ENCODE data around the gene MPLKIP. TPM values are rescaled to one million over a fixed set of nuclear protein-coding genes. Genes with fewer than 3 reads are reported as not detected.

Gene MPLKIP
- polyA plus RNA-seq, 2 donors: 30.5 to 33.4 TPM

DNA sequence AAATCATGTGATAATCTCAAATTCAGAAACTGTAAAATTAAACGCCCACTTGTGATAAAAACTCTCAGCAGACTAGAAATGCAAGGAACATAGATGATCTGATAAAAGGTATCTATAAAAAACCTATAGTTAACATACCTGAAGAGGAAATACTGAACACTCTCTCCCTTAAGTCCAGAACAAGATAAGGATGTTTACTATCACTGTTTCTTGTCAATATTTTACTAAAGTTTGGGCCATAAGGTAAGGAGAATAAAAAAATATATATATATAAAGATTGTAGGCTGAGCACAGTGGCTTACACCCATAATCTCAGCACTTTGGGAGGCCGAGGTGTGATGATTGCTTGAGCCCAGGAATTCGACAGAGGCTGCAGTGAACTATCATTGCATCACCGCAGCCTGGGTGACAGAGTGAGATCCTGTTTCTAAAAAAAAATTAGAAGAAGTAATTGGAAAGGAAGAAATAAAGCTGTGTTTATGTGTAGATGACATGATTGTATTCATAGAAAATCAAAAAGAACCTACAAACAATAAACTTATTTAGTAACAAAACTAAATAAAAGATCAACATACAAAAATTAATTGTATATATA lies 28.4 kb downstream of the MPLKIP start:
- Histone ChIP-seq H3K4me3 (ENCODE audit: low read depth in 1 of 2, low read length in 2 of 2) (no peak overlapping the region), H3K36me3 (ENCODE audit: control insufficient read depth in 2 of 2, insufficient read depth in 2 of 2, low read length in 1 of 2) (no peaks in the 10 kb centered on the region), H3K27ac (ENCODE audit: low read depth in 2 of 2, low read length in 1 of 2) (no peak overlapping the region), H3K27me3 (ENCODE audit: control insufficient read depth in 1 of 2, insufficient read depth in 2 of 2, low read length in 2 of 2) (no peaks in the 10 kb centered on the region), H3K9me3 (ENCODE audit: control insufficient read depth in 2 of 2, insufficient read depth in 1 of 2, low read depth in 1 of 2, low read length in 1 of 2) (no peaks in the 10 kb centered on the region), H3K4me1 (ENCODE audit: control insufficient read depth in 2 of 2, insufficient read depth in 2 of 2, low read length in 1 of 2) (no peaks in the 10 kb centered on the region)
- WGBS, 2 donors: 57 to 78% methylated on average over 4 of the region's 4 CpGs

GRCh38 chr7:40102897-40103296 lies 31.5 kb downstream of the MPLKIP start:
- Histone ChIP-seq H3K4me1 (ENCODE audit: control insufficient read depth in 2 of 2, insufficient read depth in 2 of 2, low read length in 1 of 2) (no peaks in the 10 kb centered on the region), H3K4me3 (ENCODE audit: low read depth in 1 of 2, low read length in 2 of 2) (no peak overlapping the region), H3K9me3 (ENCODE audit: control insufficient read depth in 2 of 2, insufficient read depth in 1 of 2, low read depth in 1 of 2, low read length in 1 of 2) (no peaks in the 10 kb centered on the region), H3K27ac (ENCODE audit: low read depth in 2 of 2, low read length in 1 of 2) (no peak overlapping the region), H3K36me3 (ENCODE audit: control insufficient read depth in 2 of 2, insufficient read depth in 2 of 2, low read length in 1 of 2) (no peaks in the 10 kb centered on the region), H3K27me3 (ENCODE audit: control insufficient read depth in 1 of 2, insufficient read depth in 2 of 2, low read length in 2 of 2) (no peaks in the 10 kb centered on the region)
- WGBS, 2 donors: 68 to 93% methylated on average over 2 of the region's 2 CpGs

- no peaks in the 10 kb centered on the region for H3K9me3 ChIP-seq (ENCODE audit: control insufficient read depth in 2 of 2, insufficient read depth in 1 of 2, low read depth in 1 of 2, low read length in 1 of 2)
- H3K27ac ChIP-seq (ENCODE audit: low read depth in 2 of 2, low read length in 1 of 2): no peak overlapping the region
- no peaks in the 10 kb centered on the region for H3K4me1 ChIP-seq (ENCODE audit: control insufficient read depth in 2 of 2, insufficient read depth in 2 of 2, low read length in 1 of 2)
- no peak overlapping the region for H3K4me3 ChIP-seq (ENCODE audit: low read depth in 1 of 2, low read length in 2 of 2)
- H3K27me3 ChIP-seq (ENCODE audit: control insufficient read depth in 1 of 2, insufficient read depth in 2 of 2, low read length in 2 of 2): no peaks in the 10 kb centered on the region
- no peaks in the 10 kb centered on the region for H3K36me3 ChIP-seq (ENCODE audit: control insufficient read depth in 2 of 2, insufficient read depth in 2 of 2, low read length in 1 of 2)
- WGBS, 2 donors: 71 to 91% methylated on average over 3 of the region's 3 CpGs
Measured at GRCh38 chr7:40101201-40101600, 33.2 kb downstream of the MPLKIP start.

GRCh38 chr7:40099837-40100236 lies 34.6 kb downstream of the MPLKIP start:
- peaks cover 0 to 3% of the 10 kb centered on the region in 2 donors for H3K36me3 ChIP-seq (ENCODE audit: control insufficient read depth in 2 of 2, insufficient read depth in 2 of 2, low read length in 1 of 2)
- 88 to 93% methylated on average over 4 of the region's 4 CpGs for WGBS, 2 donors
- no peak overlapping the region for H3K4me3 ChIP-seq (ENCODE audit: low read depth in 1 of 2, low read length in 2 of 2)
- no peaks in the 10 kb centered on the region for H3K27me3 ChIP-seq (ENCODE audit: control insufficient read depth in 1 of 2, insufficient read depth in 2 of 2, low read length in 2 of 2)
- no peaks in the 10 kb centered on the region for H3K4me1 ChIP-seq (ENCODE audit: control insufficient read depth in 2 of 2, insufficient read depth in 2 of 2, low read length in 1 of 2)
- no peak overlapping the region for H3K27ac ChIP-seq (ENCODE audit: low read depth in 2 of 2, low read length in 1 of 2)
- H3K9me3 ChIP-seq (ENCODE audit: control insufficient read depth in 2 of 2, insufficient read depth in 1 of 2, low read depth in 1 of 2, low read length in 1 of 2): no peaks in the 10 kb centered on the region

- no peaks in the 10 kb centered on the region for H3K4me1 ChIP-seq (ENCODE audit: control insufficient read depth in 2 of 2, insufficient read depth in 2 of 2, low read length in 1 of 2)
- peaks cover 8% of the 10 kb centered on the region in 2 donors for H3K36me3 ChIP-seq (ENCODE audit: control insufficient read depth in 2 of 2, insufficient read depth in 2 of 2, low read length in 1 of 2)
- no peaks in the 10 kb centered on the region for H3K9me3 ChIP-seq (ENCODE audit: control insufficient read depth in 2 of 2, insufficient read depth in 1 of 2, low read depth in 1 of 2, low read length in 1 of 2)
- H3K27me3 ChIP-seq (ENCODE audit: control insufficient read depth in 1 of 2, insufficient read depth in 2 of 2, low read length in 2 of 2): no peaks in the 10 kb centered on the region
- no peak overlapping the region for H3K4me3 ChIP-seq (ENCODE audit: low read depth in 1 of 2, low read length in 2 of 2)
- H3K27ac ChIP-seq (ENCODE audit: low read depth in 2 of 2, low read length in 1 of 2): no peak overlapping the region
Measured at GRCh38 chr7:40098810-40099209, 35.6 kb downstream of the MPLKIP start.

DNA sequence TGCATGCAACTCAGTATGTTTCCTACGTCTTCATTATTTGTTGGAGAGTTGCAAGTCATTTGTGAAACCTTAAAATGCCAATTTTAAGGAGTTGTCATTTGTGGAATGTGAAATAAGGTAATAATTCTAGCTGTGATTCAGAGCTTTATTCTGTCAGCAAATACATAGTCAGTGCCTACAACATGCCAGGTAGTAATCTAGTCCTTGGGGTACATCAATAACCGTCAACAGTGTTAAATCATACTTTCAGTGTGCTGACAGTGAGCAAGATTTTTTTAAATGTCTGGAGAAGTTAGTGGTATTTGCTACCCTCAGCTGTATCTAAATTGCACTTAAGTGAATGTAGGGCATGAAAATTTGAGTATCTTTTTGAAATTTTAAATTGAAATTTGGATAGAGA lies 36.7 kb downstream of the MPLKIP start:
- H3K4me1 ChIP-seq (ENCODE audit: control insufficient read depth in 2 of 2, insufficient read depth in 2 of 2, low read length in 1 of 2): no peaks in the 10 kb centered on the region
- no peaks in the 10 kb centered on the region for H3K9me3 ChIP-seq (ENCODE audit: control insufficient read depth in 2 of 2, insufficient read depth in 1 of 2, low read depth in 1 of 2, low read length in 1 of 2)
- peaks cover 12% of the 10 kb centered on the region in 2 donors for H3K36me3 ChIP-seq (ENCODE audit: control insufficient read depth in 2 of 2, insufficient read depth in 2 of 2, low read length in 1 of 2)
- no peak overlapping the region for H3K27ac ChIP-seq (ENCODE audit: low read depth in 2 of 2, low read length in 1 of 2)
- H3K4me3 ChIP-seq (ENCODE audit: low read depth in 1 of 2, low read length in 2 of 2): no peak overlapping the region
- 56 to 58% methylated on average over 2 of the region's 2 CpGs for WGBS, 2 donors
- H3K27me3 ChIP-seq (ENCODE audit: control insufficient read depth in 1 of 2, insufficient read depth in 2 of 2, low read length in 2 of 2): no peaks in the 10 kb centered on the region

DNA sequence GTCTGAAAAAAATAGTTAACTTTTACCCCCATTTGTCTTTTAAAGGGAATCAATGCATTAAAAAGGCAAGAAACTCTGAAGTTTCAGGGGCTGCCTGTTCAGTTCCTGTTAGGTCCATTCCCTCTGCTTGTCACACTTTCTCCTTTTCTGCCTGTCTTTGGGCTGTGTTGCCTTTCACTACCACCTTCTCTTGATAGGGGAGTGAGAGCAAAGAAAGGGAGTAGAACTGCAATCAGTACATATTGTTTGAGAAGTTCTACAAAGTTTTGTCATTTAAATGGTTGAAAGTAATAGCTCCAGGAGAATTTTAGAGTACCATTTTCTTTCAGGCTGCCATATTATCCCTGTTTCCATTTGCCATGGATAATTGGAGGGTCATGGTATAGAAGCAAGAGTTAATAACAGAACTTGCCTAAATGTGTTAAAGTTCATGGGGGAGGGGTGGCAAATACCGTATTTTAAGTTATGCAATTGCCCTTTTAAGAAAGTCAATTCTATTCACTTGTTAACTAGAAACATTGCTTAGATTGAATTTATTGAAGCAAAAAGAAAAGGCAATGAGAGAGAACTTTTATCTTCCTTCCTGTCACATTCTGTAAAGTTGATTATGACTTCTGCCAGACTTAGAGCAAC lies 38.6 kb downstream of the MPLKIP start:
- no peak overlapping the region for H3K27ac ChIP-seq (ENCODE audit: low read depth in 2 of 2, low read length in 1 of 2)
- no peaks in the 10 kb centered on the region for H3K27me3 ChIP-seq (ENCODE audit: control insufficient read depth in 1 of 2, insufficient read depth in 2 of 2, low read length in 2 of 2)
- no peaks in the 10 kb centered on the region for H3K9me3 ChIP-seq (ENCODE audit: control insufficient read depth in 2 of 2, insufficient read depth in 1 of 2, low read depth in 1 of 2, low read length in 1 of 2)
- H3K4me1 ChIP-seq (ENCODE audit: control insufficient read depth in 2 of 2, insufficient read depth in 2 of 2, low read length in 1 of 2): no peaks in the 10 kb centered on the region
- peaks cover 12 to 14% of the 10 kb centered on the region in 2 donors for H3K36me3 ChIP-seq (ENCODE audit: control insufficient read depth in 2 of 2, insufficient read depth in 2 of 2, low read length in 1 of 2)
- 32 to 40% methylated on average over 1 of the region's 1 CpG for WGBS, 2 donors
- no peak overlapping the region for H3K4me3 ChIP-seq (ENCODE audit: low read depth in 1 of 2, low read length in 2 of 2)

DNA sequence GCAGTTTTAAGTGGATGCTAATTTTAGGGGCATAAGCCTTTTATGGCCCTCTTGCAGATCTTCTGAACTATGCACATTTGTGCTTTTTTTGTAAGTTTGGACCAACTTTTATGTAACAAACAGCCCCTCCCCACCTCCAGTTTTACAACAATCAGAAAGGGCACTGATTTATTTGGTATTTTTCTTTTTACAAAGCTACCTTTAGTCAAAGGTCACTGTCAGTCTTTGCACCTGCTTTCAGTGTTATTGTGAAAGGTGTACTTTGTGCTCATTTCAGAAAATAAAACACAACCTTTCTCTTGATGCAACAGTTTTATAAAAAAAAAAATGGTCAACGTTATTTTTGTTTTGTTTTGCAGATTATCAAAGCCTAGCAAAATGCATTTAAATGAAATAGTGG lies 39.2 kb downstream of the MPLKIP start:
- 15 to 73% methylated on average over 1 of the region's 1 CpG for WGBS, 2 donors
- H3K36me3 ChIP-seq (ENCODE audit: control insufficient read depth in 2 of 2, insufficient read depth in 2 of 2, low read length in 1 of 2): peaks cover 14 to 16% of the 10 kb centered on the region in 2 donors
- H3K27me3 ChIP-seq (ENCODE audit: control insufficient read depth in 1 of 2, insufficient read depth in 2 of 2, low read length in 2 of 2): no peaks in the 10 kb centered on the region
- no peak overlapping the region for H3K4me3 ChIP-seq (ENCODE audit: low read depth in 1 of 2, low read length in 2 of 2)
- no peaks in the 10 kb centered on the region for H3K4me1 ChIP-seq (ENCODE audit: control insufficient read depth in 2 of 2, insufficient read depth in 2 of 2, low read length in 1 of 2)
- no peaks in the 10 kb centered on the region for H3K9me3 ChIP-seq (ENCODE audit: control insufficient read depth in 2 of 2, insufficient read depth in 1 of 2, low read depth in 1 of 2, low read length in 1 of 2)
- H3K27ac ChIP-seq (ENCODE audit: low read depth in 2 of 2, low read length in 1 of 2): no peak overlapping the region

GRCh38 chr7:40093631-40094350 lies 40.6 kb downstream of the MPLKIP start:
- 85 to 92% methylated on average over 8 of the region's 8 CpGs for WGBS, 2 donors
- Histone ChIP-seq H3K36me3 (ENCODE audit: control insufficient read depth in 2 of 2, insufficient read depth in 2 of 2, low read length in 1 of 2) (peaks cover 14 to 16% of the 10 kb centered on the region in 2 donors), H3K27me3 (ENCODE audit: control insufficient read depth in 1 of 2, insufficient read depth in 2 of 2, low read length in 2 of 2) (no peaks in the 10 kb centered on the region), H3K27ac (ENCODE audit: low read depth in 2 of 2, low read length in 1 of 2) (no peak overlapping the region), H3K9me3 (ENCODE audit: control insufficient read depth in 2 of 2, insufficient read depth in 1 of 2, low read depth in 1 of 2, low read length in 1 of 2) (no peaks in the 10 kb centered on the region), H3K4me3 (ENCODE audit: low read depth in 1 of 2, low read length in 2 of 2) (no peak overlapping the region), H3K4me1 (ENCODE audit: control insufficient read depth in 2 of 2, insufficient read depth in 2 of 2, low read length in 1 of 2) (no peaks in the 10 kb centered on the region)
